Neural cell (in vitro differentiated cells): ENCODE results near the gene GP2. TPM values are rescaled to one million over a fixed set of nuclear protein-coding genes. Genes with fewer than 3 reads are reported as not detected.

Experiments used
- H2AFZ ChIP-seq: fragments of 200-600, 300-800 bp; sonication (generic), shearing (Covaris generic); 2 replicates; pipeline ENCODE4 v1.6.0; 2014; ENCODE audit warnings: low read depth, mild to moderate bottlenecking, antibody characterized with exemption, low read length, moderate library complexity
- H3F3A ChIP-seq: fragments of 200-600 bp; shearing (Covaris generic); 2 replicates; pipeline ENCODE4 v1.6.1; 2016; ENCODE audit warnings: mild to moderate bottlenecking, moderate library complexity, mixed read lengths, antibody characterized with exemption, low read length; ENCODE audit not compliant: insufficient read depth, poor library complexity, severe bottlenecking
- H3K27ac ChIP-seq: fragments of 200-600, 300-800 bp; sonication (generic), shearing (Covaris generic); 2 replicates; pipeline ENCODE4 v1.5.1; 2014; ENCODE audit warnings: mild to moderate bottlenecking, low read length, moderate library complexity
- H3K27me3 ChIP-seq: fragments of 300-800, 200-600 bp; sonication (generic), shearing (Covaris generic); 2 replicates; pipeline ENCODE4 v1.6.0; 2014; ENCODE audit warnings: mild to moderate bottlenecking, low read depth, low read length, moderate library complexity; ENCODE audit not compliant: insufficient read depth
- H3K36me3 ChIP-seq: fragments of 300-800, 200-600 bp; sonication (generic), shearing (Covaris generic); 2 replicates; pipeline ENCODE4 v1.5.1; 2014; ENCODE audit warnings: mild to moderate bottlenecking, antibody characterized with exemption, low read length, moderate library complexity; ENCODE audit not compliant: insufficient read depth
- H3K4me2 ChIP-seq: fragments of 300-800, 200-600 bp; sonication (generic), shearing (Covaris generic); 2 replicates; pipeline ENCODE4 v1.6.0; 2014; ENCODE audit warnings: mild to moderate bottlenecking, low read length
- H3K4me3 ChIP-seq: fragments of 300-800, 200-600 bp; sonication (generic), shearing (Covaris generic); 2 replicates; pipeline ENCODE4 v1.5.1; 2014; ENCODE audit warnings: mild to moderate bottlenecking, low read length, moderate library complexity
- H3K79me2 ChIP-seq: fragments of 200-600 bp; shearing (Covaris generic); replicated peaks from 2 replicates; pipeline ENCODE4 v1.6.0; 2014; ENCODE audit warnings: mild to moderate bottlenecking, low read length, moderate library complexity; ENCODE audit not compliant: insufficient read depth
- H3K9ac ChIP-seq: fragments of 300-800, 200-600 bp; sonication (generic), shearing (Covaris generic); 2 replicates; pipeline ENCODE4 v1.6.1; 2016; ENCODE audit warnings: mild to moderate bottlenecking, low read length, mixed read lengths
- H3K9me2 ChIP-seq: fragments of 200-600 bp; shearing (Covaris generic); 2 replicates; pipeline ENCODE4 v1.6.1; 2016; ENCODE audit warnings: mild to moderate bottlenecking, low read length, mixed read lengths; ENCODE audit not compliant: insufficient read depth
- H3K9me3 ChIP-seq: fragments of 200-600, 300-800 bp; sonication (generic), shearing (Covaris generic); 2 replicates; pipeline ENCODE4 v1.6.1; 2016; ENCODE audit warnings: mild to moderate bottlenecking, mixed run types, low read length, moderate library complexity, mixed read lengths
- H4K20me1 ChIP-seq: fragments of 200-600 bp; shearing (Covaris generic); 2 replicates; pipeline ENCODE4 v1.6.1; 2016; ENCODE audit warnings: mild to moderate bottlenecking, mixed run types; ENCODE audit not compliant: insufficient read depth
- CTCF ChIP-seq: fragments of 450-650 bp; IDR thresholded peaks from 2 replicates; pipeline ENCODE4 v1.5.1; 2014; ENCODE audit warnings: antibody characterized with exemption, mild to moderate bottlenecking, moderate library complexity; ENCODE audit not compliant: poor library complexity, severe bottlenecking
- EP300 ChIP-seq: fragments of 450-650 bp; conservative IDR thresholded peaks from 2 replicates; pipeline ENCODE4 v1.6.1; 2014; ENCODE audit warnings: antibody characterized with exemption, mild to moderate bottlenecking, moderate library complexity; ENCODE audit not compliant: poor library complexity, severe bottlenecking
- EZH2 ChIP-seq: fragments of 200-600, 300-800 bp; shearing (Covaris generic), sonication (generic); IDR thresholded peaks from 2 replicates; pipeline ENCODE4 v1.6.1; 2014; ENCODE audit warnings: antibody characterized with exemption, low read length, borderline replicate concordance, mild to moderate bottlenecking; ENCODE audit not compliant: insufficient read depth, poor library complexity, severe bottlenecking
- MXI1 ChIP-seq: fragments of 450-650 bp; conservative IDR thresholded peaks from 2 replicates; pipeline ENCODE4 v1.6.1; 2014; ENCODE audit warnings: antibody characterized with exemption, mild to moderate bottlenecking; ENCODE audit not compliant: poor library complexity, severe bottlenecking
- POLR2AphosphoS5 ChIP-seq: IDR thresholded peaks from 2 replicates; pipeline ENCODE4 v1.6.1; 2012
- RAD21 ChIP-seq: fragments of 450-650 bp; conservative IDR thresholded peaks from 2 replicates; pipeline ENCODE4 v1.6.1; 2014; ENCODE audit warnings: antibody characterized with exemption, mild to moderate bottlenecking, moderate library complexity
- REST ChIP-seq: IDR thresholded peaks from 2 replicates; pipeline ENCODE4 v1.6.1; 2012; ENCODE audit warnings: borderline replicate concordance
- SMC3 ChIP-seq: fragments of 450-650 bp; conservative IDR thresholded peaks from 2 replicates; pipeline ENCODE4 v1.6.1; 2014; ENCODE audit warnings: antibody characterized with exemption, mild to moderate bottlenecking, moderate library complexity; ENCODE audit not compliant: poor library complexity
- TAF1 ChIP-seq: IDR thresholded peaks from 2 replicates; pipeline ENCODE4 v1.6.1; 2012; ENCODE audit warnings: low read depth
- polyA plus RNA-seq: library from polyadenylated mRNA; depleted of rRNA; stranded (reverse); fragments of >200 nt; gene quantifications from 2 replicates; pipeline ENCODE4 v1.2.3, GENCODE V29; 2014

GP2 gene
- polyA plus RNA-seq, 1 donor from 2014 or later: not detected

- no peak overlapping the region for H3K4me2 ChIP-seq
- H3K27me3 ChIP-seq: no peaks in the 10 kb centered on the region
- no peak overlapping the region for H3K27ac ChIP-seq
- no peaks in the 10 kb centered on the region for H3K79me2 ChIP-seq
- no peaks in the 10 kb centered on the region for H3K9me2 ChIP-seq
- TF ChIP-seq CTCF (no peak), MXI1 (no peak), RAD21 (no peak), SMC3 (no peak), POLR2AphosphoS5 (no peak), REST (no peak), TAF1 (no peak), EZH2 (no peak), EP300 (no peak)
- no peak overlapping the region for H3K9ac ChIP-seq
- H3K9me3 ChIP-seq: no peaks in the 10 kb centered on the region
- H3F3A ChIP-seq: no peaks in the 10 kb centered on the region
- no peak overlapping the region for H2AFZ ChIP-seq
- H4K20me1 ChIP-seq: no peaks in the 10 kb centered on the region
- no peak overlapping the region for H3K4me3 ChIP-seq
- no peaks in the 10 kb centered on the region for H3K36me3 ChIP-seq
These were observed 2.3 kb downstream of the GP2 start for GRCh38 chr16:20325005-20325404.

DNA sequence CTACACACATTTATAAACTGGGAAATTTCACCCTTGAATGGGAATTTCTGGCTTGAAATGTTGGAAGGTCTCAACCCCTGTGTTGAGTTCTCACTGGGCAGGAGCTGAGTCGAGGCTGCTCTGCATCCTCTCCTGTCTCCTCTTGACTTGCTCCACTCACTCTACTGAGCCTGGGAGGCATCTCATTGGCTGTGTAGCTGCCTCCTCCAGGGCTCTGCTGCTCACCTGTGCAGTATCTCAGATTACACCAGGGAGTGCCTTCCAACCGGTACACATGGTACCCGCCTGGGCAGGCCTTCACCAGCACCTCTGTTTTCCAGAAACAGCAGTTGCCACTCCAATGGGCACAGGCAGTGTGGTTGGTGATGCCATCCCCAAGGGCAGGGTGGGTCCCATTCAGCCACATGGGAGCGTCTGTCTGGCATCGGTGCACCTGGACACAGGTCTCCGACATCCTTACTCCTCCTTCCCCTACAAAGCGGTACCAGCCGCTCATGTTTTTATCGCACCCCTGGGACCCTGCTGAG lies 3.7 kb downstream of the GP2 start:
- Histone ChIP-seq H3K9ac (no peak overlapping the region), H3K4me2 (no peak overlapping the region), H3K4me3 (no peak overlapping the region), H3F3A (no peaks in the 10 kb centered on the region), H3K27ac (no peak overlapping the region), H3K9me2 (no peaks in the 10 kb centered on the region), H3K9me3 (no peaks in the 10 kb centered on the region), H3K36me3 (no peaks in the 10 kb centered on the region), H4K20me1 (no peaks in the 10 kb centered on the region), H3K79me2 (no peaks in the 10 kb centered on the region), H3K27me3 (no peaks in the 10 kb centered on the region), H2AFZ (no peak overlapping the region)
- TF ChIP-seq CTCF (no peak), POLR2AphosphoS5 (no peak), SMC3 (no peak), RAD21 (no peak), EZH2 (no peak), REST (no peak), EP300 (no peak)
